ENCODE measurements around the gene FYTTD1.

- TF ChIP-seq, protein P1, sequence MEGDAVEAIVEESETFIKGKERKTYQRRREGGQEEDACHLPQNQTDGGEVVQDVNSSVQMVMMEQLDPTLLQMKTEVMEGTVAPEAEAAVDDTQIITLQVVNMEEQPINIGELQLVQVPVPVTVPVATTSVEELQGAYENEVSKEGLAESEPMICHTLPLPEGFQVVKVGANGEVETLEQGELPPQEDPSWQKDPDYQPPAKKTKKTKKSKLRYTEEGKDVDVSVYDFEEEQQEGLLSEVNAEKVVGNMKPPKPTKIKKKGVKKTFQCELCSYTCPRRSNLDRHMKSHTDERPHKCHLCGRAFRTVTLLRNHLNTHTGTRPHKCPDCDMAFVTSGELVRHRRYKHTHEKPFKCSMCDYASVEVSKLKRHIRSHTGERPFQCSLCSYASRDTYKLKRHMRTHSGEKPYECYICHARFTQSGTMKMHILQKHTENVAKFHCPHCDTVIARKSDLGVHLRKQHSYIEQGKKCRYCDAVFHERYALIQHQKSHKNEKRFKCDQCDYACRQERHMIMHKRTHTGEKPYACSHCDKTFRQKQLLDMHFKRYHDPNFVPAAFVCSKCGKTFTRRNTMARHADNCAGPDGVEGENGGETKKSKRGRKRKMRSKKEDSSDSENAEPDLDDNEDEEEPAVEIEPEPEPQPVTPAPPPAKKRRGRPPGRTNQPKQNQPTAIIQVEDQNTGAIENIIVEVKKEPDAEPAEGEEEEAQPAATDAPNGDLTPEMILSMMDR (IDR thresholded peaks at IDR 0.05): no peak
- no peak for TF ChIP-seq POLR2A (IDR thresholded peaks at IDR 0.05)
Observed at GRCh38 chr3:197835509-197835908, 85.8 kb downstream of the FYTTD1 start.

All from upper lobe of left lung (tissue), 4 donors.